HFF-Myc (cell line): Measurements from ENCODE around the gene CYP27B1.
"Not testable (repeated sequence)": the region's sequence is repeated elsewhere in the genome, so short reads cannot be mapped to it uniquely, and the experiment has no call there.

Experiments
- DNase-seq: peaks from one replicate; pipeline ENCODE4 v3.0.0-alpha.2; 2011; ENCODE audit warnings: low read depth; ENCODE audit errors: extremely low read depth
- H3K4me3 ChIP-seq: replicated peaks from 2 replicates; pipeline ENCODE4 v1.5.1; 2011; ENCODE audit warnings: low read depth, mild to moderate bottlenecking, control low read depth, low read length
- TF ChIP-seq, protein P1 (sequence below): IDR thresholded peaks from 2 replicates; pipeline ENCODE4 v1.5.1; 2012; ENCODE audit warnings: mild to moderate bottlenecking, low read depth, low read length, control low read depth; ENCODE audit errors: missing control alignments

CYP27B1 gene

DNA sequence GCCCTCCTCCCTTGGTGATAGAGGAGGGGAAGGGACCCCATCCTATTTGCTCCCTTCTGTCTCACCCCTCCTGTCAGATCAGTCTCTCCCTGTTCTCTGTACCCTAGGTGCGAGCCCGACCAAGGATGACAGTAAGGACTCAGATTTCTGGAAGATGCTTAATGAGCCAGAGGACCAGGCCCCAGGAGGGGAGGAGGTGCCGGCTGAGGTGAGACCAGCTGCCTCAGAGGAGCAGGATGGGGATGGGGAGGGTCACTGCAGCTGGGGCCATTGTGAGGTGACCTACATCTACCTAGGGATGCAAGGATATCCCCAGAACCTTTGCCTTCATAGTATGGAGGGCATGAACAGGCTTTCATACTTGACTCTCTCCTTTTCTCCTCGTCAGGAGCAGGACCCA lies 50.6 kb downstream of the CYP27B1 start:
- TF ChIP-seq, protein P1, sequence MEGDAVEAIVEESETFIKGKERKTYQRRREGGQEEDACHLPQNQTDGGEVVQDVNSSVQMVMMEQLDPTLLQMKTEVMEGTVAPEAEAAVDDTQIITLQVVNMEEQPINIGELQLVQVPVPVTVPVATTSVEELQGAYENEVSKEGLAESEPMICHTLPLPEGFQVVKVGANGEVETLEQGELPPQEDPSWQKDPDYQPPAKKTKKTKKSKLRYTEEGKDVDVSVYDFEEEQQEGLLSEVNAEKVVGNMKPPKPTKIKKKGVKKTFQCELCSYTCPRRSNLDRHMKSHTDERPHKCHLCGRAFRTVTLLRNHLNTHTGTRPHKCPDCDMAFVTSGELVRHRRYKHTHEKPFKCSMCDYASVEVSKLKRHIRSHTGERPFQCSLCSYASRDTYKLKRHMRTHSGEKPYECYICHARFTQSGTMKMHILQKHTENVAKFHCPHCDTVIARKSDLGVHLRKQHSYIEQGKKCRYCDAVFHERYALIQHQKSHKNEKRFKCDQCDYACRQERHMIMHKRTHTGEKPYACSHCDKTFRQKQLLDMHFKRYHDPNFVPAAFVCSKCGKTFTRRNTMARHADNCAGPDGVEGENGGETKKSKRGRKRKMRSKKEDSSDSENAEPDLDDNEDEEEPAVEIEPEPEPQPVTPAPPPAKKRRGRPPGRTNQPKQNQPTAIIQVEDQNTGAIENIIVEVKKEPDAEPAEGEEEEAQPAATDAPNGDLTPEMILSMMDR = no peak
- DNase-seq = no peak
- H3K4me3 ChIP-seq = no peak overlapping the region

DNA sequence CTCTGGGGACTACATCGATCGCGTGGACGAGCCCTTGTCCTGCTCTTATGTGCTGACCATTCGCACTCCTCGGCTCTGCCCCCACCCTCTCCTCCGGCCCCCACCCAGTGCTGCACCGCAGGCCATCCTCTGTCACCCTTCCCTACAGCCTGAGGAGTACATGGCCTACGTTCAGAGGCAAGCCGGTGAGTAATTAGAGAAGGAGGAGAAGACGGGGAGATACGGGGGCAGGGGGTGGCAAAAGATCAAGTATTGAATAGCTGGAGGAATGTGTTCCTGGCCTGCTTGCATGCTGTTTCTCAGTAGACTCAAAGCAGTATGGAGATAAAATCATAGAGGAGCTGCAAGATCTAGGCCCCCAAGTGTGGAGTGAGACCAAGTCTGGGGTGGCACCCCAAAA lies 51.1 kb downstream of the CYP27B1 start:
- no peak overlapping the region for H3K4me3 ChIP-seq
- TF ChIP-seq, protein P1 = no peak
- no peak for DNase-seq

DNA sequence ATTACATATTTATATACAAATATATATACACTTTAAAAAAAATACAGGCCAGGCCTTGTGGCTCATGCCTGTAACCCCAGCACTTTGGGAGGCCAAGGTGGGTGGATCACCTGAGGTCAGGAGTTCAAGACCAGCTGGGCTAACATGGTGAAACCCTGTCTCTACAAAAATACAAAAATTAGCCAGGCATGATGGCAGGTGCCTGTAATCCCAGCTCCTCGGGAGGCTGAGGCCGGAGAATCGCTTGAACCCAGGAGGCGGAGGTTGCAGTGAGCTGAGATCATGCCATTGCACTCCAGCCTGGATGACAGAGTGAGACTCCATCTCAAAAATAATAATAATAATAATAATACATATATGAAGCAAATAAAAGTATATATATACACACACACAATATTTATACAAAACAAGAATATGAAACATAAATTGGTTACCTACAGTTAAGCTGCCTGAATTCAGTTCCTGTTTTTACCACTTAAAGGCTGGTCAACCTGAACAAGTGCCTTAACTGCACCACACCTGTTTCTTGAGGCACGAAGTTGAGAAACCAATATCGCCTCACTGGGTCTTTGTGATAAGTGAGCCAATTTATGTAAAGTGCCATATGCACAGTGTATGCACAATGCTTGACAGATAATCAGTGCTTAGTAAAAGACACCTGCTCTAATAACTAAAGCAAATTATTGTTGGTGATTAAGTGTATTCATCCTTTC lies 51.7 kb downstream of the CYP27B1 start:
- H3K4me3 ChIP-seq, DNase-seq: not testable (repeated sequence)

DNA sequence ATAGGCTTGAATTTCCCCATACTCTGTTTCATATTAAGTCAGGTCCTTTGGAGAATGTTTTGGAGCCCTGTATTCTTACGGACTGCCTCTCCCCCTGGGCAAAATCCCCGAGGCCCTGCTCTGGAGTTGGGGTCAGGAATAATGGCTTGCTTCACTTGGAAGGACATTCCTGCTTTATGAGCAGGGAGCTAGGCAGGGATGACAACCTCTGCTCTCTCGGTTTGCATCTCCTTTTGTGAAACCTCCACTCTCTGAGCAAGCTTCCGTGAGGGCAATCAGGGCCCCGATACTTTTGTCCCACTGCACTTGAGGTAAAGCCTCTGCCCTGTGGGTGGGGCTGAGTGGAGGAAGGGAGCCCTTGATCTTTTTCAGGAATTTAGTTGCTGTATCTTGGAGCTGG lies 53.7 kb downstream of the CYP27B1 start:
- TF ChIP-seq, protein P1 = no peak
- DNase-seq = no peak
- H3K4me3 ChIP-seq = no peak overlapping the region

DNA sequence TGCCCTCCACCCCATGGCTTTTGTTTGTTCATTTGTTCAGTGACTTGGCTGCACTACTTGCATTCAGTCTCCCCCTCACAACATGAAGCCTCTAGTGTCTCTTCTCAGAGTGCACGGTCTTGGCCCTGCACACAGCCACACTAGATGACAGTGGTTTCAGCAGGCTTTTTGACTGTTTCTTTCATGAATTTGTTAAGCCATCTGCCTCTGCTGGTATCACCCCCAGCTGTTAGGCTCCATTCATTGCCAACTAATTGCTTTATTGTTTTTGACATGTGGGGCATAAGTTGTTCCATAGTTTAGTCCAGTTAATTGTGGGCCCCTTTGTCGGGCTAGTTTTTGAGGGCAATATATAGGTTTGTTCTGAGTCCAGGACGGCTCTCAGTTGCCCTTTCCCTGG lies 54.2 kb downstream of the CYP27B1 start:
- no peak for DNase-seq
- TF ChIP-seq, protein P1 = no peak
- H3K4me3 ChIP-seq = no peak overlapping the region
